Thymus (tissue), 11 donors: ENCODE measurements around the gene RAI2. TPM values are rescaled to one million over a fixed set of nuclear protein-coding genes. Genes with fewer than 3 reads are reported as not detected.
A peak's percentile ranks its signal among the peaks of the same experiment; 100 is the strongest.

Source experiments
- DNase-seq, 9 donors: peaks; one replicate each; pipeline ENCODE4 v3.0.0-alpha.2; 2013; ENCODE audit warnings: low spot score in 9 of 9, low read depth in 6 of 9, missing footprints in 1 of 9
- H3K27ac ChIP-seq, 2 donors: one replicate each; pipeline ENCODE4 v1.5.1; 2013; ENCODE audit warnings: control low read depth in 1 of 2, low read depth in 1 of 2, low read length in 1 of 2, mild to moderate bottlenecking in 1 of 2, moderate library complexity in 1 of 2
- H3K27me3 ChIP-seq, 2 donors: one replicate each; pipeline ENCODE4 v1.5.1; 2013; ENCODE audit warnings: low read length in 1 of 2; ENCODE audit not compliant: control insufficient read depth in 2 of 2, insufficient read depth in 1 of 2
- H3K36me3 ChIP-seq, 2 donors: one replicate each; pipeline ENCODE4 v1.5.1; 2013; ENCODE audit warnings: low read length in 1 of 2, mild to moderate bottlenecking in 1 of 2, moderate library complexity in 1 of 2; ENCODE audit not compliant: control insufficient read depth in 2 of 2, insufficient read depth in 2 of 2
- H3K4me1 ChIP-seq, 2 donors: one replicate each; pipeline ENCODE4 v1.5.1; 2013; ENCODE audit warnings: low read length in 2 of 2; ENCODE audit not compliant: control insufficient read depth in 2 of 2, insufficient read depth in 2 of 2
- H3K4me3 ChIP-seq, 2 donors: one replicate each; pipeline ENCODE4 v1.5.1; 2013; ENCODE audit warnings: low read length in 2 of 2, control low read depth in 1 of 2, mild to moderate bottlenecking in 1 of 2
- H3K9me3 ChIP-seq, 2 donors: one replicate each; pipeline ENCODE4 v1.5.1; 2013; ENCODE audit warnings: low read length in 1 of 2, mild to moderate bottlenecking in 1 of 2; ENCODE audit not compliant: control insufficient read depth in 2 of 2, insufficient read depth in 1 of 2
- WGBS: extraction: QIAGEN DNeasy Blood & Tissue Kit; methylation state at CpG from one replicate; pipeline ENCODE4 v1.1.7; 2013; 5-methylcytosine and 5-hydroxymethylcytosine counted together
- polyA plus RNA-seq: library from polyadenylated mRNA; stranded (reverse); fragments of 200-250 nt; gene quantifications from one replicate; pipeline ENCODE4 v1.2.3, GENCODE V29; 2013
- total RNA-seq: library from RNA; stranded (reverse); fragments of 120-200 nt; gene quantifications from one replicate; pipeline ENCODE4 v1.2.4, GENCODE V29; 2013
- donor health status: healthy.

Gene RAI2
- total and polyA plus RNA-seq, 2 donors, result 1.8 to 9.0 TPM

DNA sequence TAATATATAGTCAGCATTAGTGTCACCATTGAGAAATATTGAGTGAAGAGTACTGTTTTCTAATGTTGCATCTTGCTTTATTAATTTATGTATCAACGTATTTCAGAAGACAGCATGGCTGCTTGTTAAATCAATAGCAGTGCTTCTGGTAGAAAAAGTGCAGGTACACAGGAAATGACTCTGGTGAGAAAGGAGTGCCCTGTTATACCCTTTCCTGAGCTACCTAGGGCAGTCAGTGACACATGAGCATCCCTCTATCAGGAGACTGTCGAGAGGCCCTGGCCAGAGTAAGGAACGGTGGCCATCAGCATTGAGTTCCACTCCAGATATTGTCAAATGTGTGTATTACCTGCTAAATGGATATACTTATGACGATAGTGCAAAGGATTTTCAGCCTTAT is 81.7 kb downstream of the RAI2 start:
- 91% methylated on average over 4 of the region's 4 CpGs for WGBS
- Histone ChIP-seq H3K36me3 (no peaks in the 10 kb centered on the region), H3K27ac (no peak overlapping the region), H3K27me3 (no peaks in the 10 kb centered on the region), H3K9me3 (no peaks in the 10 kb centered on the region), H3K4me1 (peaks cover 0 to 3% of the 10 kb centered on the region in 2 donors), H3K4me3 (no peak overlapping the region)
- DNase-seq, result no peak

DNA sequence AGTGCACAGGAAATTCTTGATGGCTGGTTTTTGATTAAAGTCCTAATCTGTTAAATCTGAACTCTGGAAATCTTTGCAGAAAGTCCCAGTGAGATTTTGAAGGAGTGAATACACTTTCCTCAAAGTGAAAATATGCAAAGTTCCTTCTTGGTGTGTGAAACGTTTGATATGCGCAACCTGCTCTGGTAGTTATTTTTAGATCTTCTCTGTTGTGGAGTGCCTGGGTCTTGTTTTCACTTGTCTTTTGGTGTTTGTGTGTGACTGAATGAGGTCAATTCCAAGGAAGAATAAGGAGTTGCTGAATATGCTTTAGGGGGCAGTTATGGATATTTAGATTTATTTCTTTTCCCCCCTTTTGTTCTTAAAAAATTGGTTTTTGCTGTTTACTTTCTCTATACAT is 82.1 kb downstream of the RAI2 start:
- peak in 1 of 9 donors; percentile 53 for DNase-seq
- H3K4me3 ChIP-seq, result no peak overlapping the region
- no peaks in the 10 kb centered on the region for H3K27me3 ChIP-seq
- H3K27ac ChIP-seq, result peak overlapping the region in 1 of 2 donors; percentile 32
- 20% methylated on average over 2 of the region's 2 CpGs for WGBS
- H3K4me1 ChIP-seq, result peaks cover 0 to 3% of the 10 kb centered on the region in 2 donors
- H3K36me3 ChIP-seq, result no peaks in the 10 kb centered on the region
- H3K9me3 ChIP-seq, result no peaks in the 10 kb centered on the region

DNA sequence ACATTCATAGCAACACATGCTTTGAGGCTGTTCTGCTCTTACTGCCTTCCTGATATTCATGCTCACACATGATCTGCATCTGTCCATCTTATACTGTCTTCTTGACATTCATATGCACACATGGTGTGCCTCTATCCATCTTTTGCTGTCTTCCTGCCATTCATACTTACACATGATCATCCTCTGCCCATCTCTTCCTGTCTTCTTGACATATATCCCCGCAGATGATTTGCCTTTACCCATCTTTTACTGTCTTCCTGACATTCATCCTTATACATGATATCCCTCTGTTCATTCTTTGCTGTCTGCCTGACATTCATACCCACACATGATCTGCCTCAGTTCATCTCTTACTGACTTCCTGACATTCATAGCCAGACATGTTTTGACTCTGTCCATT is 87.0 kb downstream of the RAI2 start:
- Histone ChIP-seq H3K4me1 (peaks cover 0 to 9% of the 10 kb centered on the region in 2 donors), H3K4me3 (no peak overlapping the region), H3K36me3 (no peaks in the 10 kb centered on the region), H3K27me3 (no peaks in the 10 kb centered on the region), H3K27ac (peak overlapping the region in 1 of 2 donors; percentile 27), H3K9me3 (no peaks in the 10 kb centered on the region)
- 88% methylated on average over 1 of the region's 1 CpG for WGBS
- DNase-seq, result no peak

DNA sequence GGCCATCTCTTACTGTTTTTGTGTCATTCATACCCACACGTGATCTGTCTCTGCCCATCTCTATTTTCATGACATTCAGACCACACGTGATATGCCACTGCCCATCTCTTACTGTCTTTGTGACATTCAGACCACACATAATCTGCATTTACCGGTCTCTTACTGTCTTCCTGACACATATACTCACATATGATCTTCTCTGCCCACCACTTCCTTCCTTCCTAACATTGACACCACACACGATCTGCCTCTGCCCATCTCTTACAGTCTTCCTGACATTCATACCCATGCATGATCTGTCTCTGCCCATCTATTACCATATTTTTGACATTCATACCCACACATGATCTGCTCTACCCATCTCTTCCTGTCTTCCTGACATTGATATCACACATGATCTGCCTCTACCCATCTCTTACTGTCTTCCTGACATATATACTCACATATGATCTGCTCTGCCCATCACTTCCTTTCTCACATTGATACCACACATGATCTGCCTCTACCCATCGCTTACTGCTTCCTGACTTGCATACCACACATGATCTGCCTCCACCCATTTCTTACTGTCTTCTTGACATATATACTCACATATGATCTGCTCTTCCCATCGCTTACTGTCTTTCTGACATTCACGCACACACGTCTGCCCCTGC is 87.7 kb downstream of the RAI2 start:
- no peaks in the 10 kb centered on the region for H3K9me3 ChIP-seq
- no peak for DNase-seq
- 70% methylated on average over 8 of the region's 8 CpGs for WGBS
- no peaks in the 10 kb centered on the region for H3K36me3 ChIP-seq
- H3K4me1 ChIP-seq, result peaks cover 0 to 10% of the 10 kb centered on the region in 2 donors
- peak overlapping the region in 1 of 2 donors; percentile 31 for H3K27ac ChIP-seq
- H3K4me3 ChIP-seq, result no peak overlapping the region
- H3K27me3 ChIP-seq, result no peaks in the 10 kb centered on the region

DNA sequence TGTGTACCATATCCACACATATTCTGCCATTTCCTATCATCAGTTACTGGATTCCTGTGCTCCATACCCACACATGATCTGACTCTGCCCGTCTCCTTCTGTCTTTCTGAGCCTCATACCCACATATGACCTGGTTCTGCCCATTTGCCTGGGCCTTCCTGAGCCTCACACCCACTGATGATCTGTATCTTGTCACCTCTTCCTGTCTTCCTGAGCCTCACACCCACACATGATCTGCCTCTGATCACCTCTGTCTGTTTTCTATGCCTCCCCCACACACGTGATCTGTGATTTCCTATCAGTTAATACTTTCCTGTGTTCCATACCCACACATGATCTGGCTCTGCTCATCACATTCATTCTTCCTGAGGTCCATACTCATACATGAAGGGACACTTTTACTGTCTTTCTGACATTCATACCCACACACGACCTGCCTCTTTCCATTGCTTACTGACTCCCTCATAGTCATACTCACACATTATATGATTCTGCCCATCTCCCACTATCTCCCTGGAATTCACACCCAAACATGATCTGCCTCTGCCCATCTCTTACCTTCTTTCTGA is 91.3 kb downstream of the RAI2 start:
- peak in 1 of 9 donors; percentile 33 for DNase-seq
- 62% methylated on average over 3 of the region's 3 CpGs for WGBS
- Histone ChIP-seq H3K27me3 (no peaks in the 10 kb centered on the region), H3K27ac (no peak overlapping the region), H3K9me3 (no peaks in the 10 kb centered on the region), H3K4me3 (no peak overlapping the region), H3K4me1 (peaks cover 0 to 16% of the 10 kb centered on the region in 2 donors), H3K36me3 (no peaks in the 10 kb centered on the region)

DNA sequence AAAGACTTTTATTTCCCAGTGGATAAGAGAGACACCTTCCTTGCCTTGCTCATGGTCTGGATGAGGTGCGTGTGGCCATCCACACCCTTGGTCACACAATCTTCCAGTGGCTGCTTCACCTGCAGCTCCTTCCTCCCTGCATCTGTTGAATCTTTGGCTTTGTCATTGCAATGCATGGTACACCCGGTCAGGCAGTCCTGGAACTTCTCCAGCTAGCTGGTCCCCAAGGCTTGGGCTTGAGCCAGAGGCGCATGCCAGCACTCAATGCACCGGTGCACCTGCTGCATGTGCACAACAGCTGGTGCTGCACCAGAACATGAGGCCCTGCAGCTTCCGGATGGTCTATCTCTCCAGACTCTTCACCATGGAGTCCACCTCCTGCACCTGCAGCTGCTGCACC is 92.1 kb downstream of the RAI2 start:
- Histone ChIP-seq H3K27me3 (no peaks in the 10 kb centered on the region), H3K36me3 (no peaks in the 10 kb centered on the region), H3K9me3 (no peaks in the 10 kb centered on the region), H3K4me1 (peaks cover 0 to 16% of the 10 kb centered on the region in 2 donors), H3K4me3 (no peak overlapping the region), H3K27ac (no peak overlapping the region)
- no peak for DNase-seq
- 91% methylated on average over 5 of the region's 5 CpGs for WGBS

DNA sequence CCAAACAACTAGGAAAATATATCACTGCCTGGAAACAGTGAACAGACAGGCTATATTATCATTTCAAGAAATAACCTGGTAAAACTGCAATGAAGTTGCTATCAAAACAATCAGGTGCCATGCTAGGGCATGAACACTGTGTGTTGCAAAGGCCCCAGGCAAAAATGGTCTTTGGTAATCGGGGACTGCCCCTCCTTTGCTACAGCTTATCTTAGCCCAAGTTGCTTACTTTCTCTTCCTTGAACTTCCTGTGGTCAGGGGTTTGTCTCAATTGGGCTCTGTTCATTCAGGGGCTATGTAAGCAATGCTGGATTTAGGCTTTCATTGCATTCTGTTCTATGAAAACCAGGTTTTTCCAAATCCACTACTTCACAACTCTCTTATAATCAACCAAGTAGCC is 93.4 kb downstream of the RAI2 start:
- Histone ChIP-seq H3K27ac (no peak overlapping the region), H3K9me3 (no peaks in the 10 kb centered on the region), H3K27me3 (no peaks in the 10 kb centered on the region), H3K4me3 (no peak overlapping the region), H3K36me3 (no peaks in the 10 kb centered on the region), H3K4me1 (peaks cover 0 to 16% of the 10 kb centered on the region in 2 donors)
- 12% methylated on average over 1 of the region's 1 CpG for WGBS
- no peak for DNase-seq

DNA sequence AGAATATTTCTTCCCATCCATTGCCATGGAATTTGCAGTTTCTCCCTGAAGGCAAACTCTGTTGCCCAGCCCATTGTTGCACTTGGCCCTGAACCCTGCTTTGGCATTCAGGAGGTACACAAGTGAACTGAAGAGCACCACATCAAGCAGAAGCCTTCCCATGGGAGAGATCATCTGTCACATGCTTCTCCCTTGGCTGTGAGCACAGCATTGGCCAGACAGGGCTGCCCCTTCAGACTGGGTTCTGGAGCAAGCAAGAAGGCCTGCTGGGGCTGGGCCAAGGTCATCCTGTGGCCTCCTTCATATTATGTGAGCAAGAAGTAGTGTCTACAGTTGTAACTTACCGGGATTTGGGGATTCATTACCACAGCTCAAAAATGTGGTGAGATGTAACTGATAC is 101.1 kb downstream of the RAI2 start:
- no peak overlapping the region for H3K27ac ChIP-seq
- H3K27me3 ChIP-seq, result no peaks in the 10 kb centered on the region
- no peaks in the 10 kb centered on the region for H3K9me3 ChIP-seq
- no peak overlapping the region for H3K4me3 ChIP-seq
- no peak for DNase-seq
- 100% methylated on average over 1 of the region's 1 CpG for WGBS
- no peaks in the 10 kb centered on the region for H3K4me1 ChIP-seq
- no peaks in the 10 kb centered on the region for H3K36me3 ChIP-seq

DNA sequence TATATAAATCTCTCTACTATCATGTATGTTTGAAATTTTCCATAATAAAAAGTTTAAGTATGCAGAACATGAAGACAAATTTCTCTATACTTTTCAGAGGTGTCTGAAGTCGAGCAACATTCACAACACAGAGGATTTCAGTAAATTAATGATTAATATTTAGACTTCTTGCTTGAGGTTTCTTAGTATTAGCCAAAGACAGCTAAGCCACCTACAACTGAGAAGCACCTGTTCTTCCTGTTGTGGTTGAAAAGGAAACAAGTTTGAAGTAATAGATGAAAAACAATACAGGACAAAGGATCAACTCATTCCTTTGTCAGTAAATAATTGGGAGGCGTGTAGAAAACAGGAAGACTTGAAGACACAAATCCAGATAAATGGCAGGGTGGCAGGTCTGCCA is 102.7 kb downstream of the RAI2 start:
- no peak for DNase-seq
- H3K36me3 ChIP-seq, result no peaks in the 10 kb centered on the region
- H3K4me3 ChIP-seq, result no peak overlapping the region
- 81% methylated on average over 2 of the region's 2 CpGs for WGBS
- H3K27ac ChIP-seq, result no peak overlapping the region
- H3K4me1 ChIP-seq, result no peaks in the 10 kb centered on the region
- no peaks in the 10 kb centered on the region for H3K9me3 ChIP-seq
- H3K27me3 ChIP-seq, result no peaks in the 10 kb centered on the region
